Fibroblast of peridontal ligament (primary cell): ENCODE measurements around the gene NDUFB5.

ENCODE experiments used
- DNase-seq: peaks from one replicate; pipeline ENCODE4 v3.0.0-alpha.2; 2010; ENCODE audit errors: extremely low read depth

NDUFB5 gene

GRCh38 chr3:179604321-179605078 lies at the start of gene NDUFB5, which contains the start of gene MRPL47:
NDUFB5 (plus strand) TSS chr3:179604794; CDS start chr3:179604816, 22 bp downstream.
MRPL47 (minus strand) TSS chr3:179604638; CDS start chr3:179604624, 14 bp downstream.
- peak; percentile 98 for DNase-seq

GRCh38 chr3:179558742-179559364 lies 45.7 kb upstream of the NDUFB5 start:
- peak; percentile 83 for DNase-seq

- DNase-seq, result no peak
Measured at GRCh38 chr3:179560791-179561190, 43.8 kb upstream of the NDUFB5 start.

GRCh38 chr3:179562591-179563270 lies 41.9 kb upstream of the NDUFB5 start, which contains the start of gene ACTL6A:
ACTL6A (plus strand) TSS chr3:179562926; CDS start chr3:179563093, 167 bp downstream.
- DNase-seq, result peak; percentile 99

- peak; percentile 61 for DNase-seq
Measured at GRCh38 chr3:179563271-179563783, 41.3 kb upstream of the NDUFB5 start.

GRCh38 chr3:179565496-179565895 lies 39.1 kb upstream of the NDUFB5 start:
- DNase-seq, result no peak

GRCh38 chr3:179580992-179581391 lies 23.6 kb upstream of the NDUFB5 start:
- DNase-seq, result no peak

- DNase-seq, result no peak
Measured at GRCh38 chr3:179589143-179589542, 15.5 kb upstream of the NDUFB5 start.

GRCh38 chr3:179590669-179591068 lies 13.9 kb upstream of the NDUFB5 start:
- no peak for DNase-seq

- DNase-seq, result no peak
Measured at GRCh38 chr3:179591313-179591712, 13.3 kb upstream of the NDUFB5 start.

GRCh38 chr3:179599531-179599930 lies 5.1 kb upstream of the NDUFB5 start:
- no peak for DNase-seq

GRCh38 chr3:179603321-179603720 lies 1.3 kb upstream of the NDUFB5 start:
- DNase-seq, result no peak

GRCh38 chr3:179603831-179604230 lies 763 bp upstream of the NDUFB5 start:
- DNase-seq, result no peak

GRCh38 chr3:179606534-179607085 lies 2.0 kb downstream of the NDUFB5 start:
- DNase-seq, result peak; percentile 18

- DNase-seq, result no peak
Measured at GRCh38 chr3:179608931-179609720, 4.5 kb downstream of the NDUFB5 start.

GRCh38 chr3:179610066-179610465 lies 5.5 kb downstream of the NDUFB5 start:
- no peak for DNase-seq

- DNase-seq, result peak; percentile 48
Measured at GRCh38 chr3:179613807-179614206, 9.2 kb downstream of the NDUFB5 start.

- DNase-seq, result peak; percentile 67
Measured at GRCh38 chr3:179615458-179616173, 11.0 kb downstream of the NDUFB5 start.

- DNase-seq, result no peak
Measured at GRCh38 chr3:179622023-179622422, 17.4 kb downstream of the NDUFB5 start.

GRCh38 chr3:179624451-179624850 lies 19.9 kb downstream of the NDUFB5 start:
- DNase-seq, result no peak
